H9 (cell line): ENCODE measurements around the gene SIDT2. TPM values are rescaled to one million over a fixed set of nuclear protein-coding genes. Genes with fewer than 3 reads are reported as not detected.

Source experiments
- DNase-seq: peaks from one replicate; pipeline ENCODE4 v3.0.0-alpha.2; 2017
- H2AFZ ChIP-seq: one replicate; pipeline ENCODE4 v1.6.1; 2013; ENCODE audit warnings: mild to moderate bottlenecking, low read length, control low read depth, moderate library complexity
- H2AK5ac ChIP-seq: 2 replicates; pipeline ENCODE4 v1.6.1; 2013; ENCODE audit warnings: low read length, control low read depth, mixed read lengths; ENCODE audit not compliant: insufficient read length
- H2BK120ac ChIP-seq: one replicate; pipeline ENCODE4 v1.6.1; 2013; ENCODE audit warnings: low read depth, mild to moderate bottlenecking, low read length, control low read depth, inconsistent platforms; ENCODE audit not compliant: poor library complexity, severe bottlenecking
- H2BK12ac ChIP-seq: 2 replicates; pipeline ENCODE4 v1.6.1; 2013; ENCODE audit warnings: low read length, control low read depth, mixed read lengths, low read depth; ENCODE audit not compliant: insufficient read length
- H2BK15ac ChIP-seq: 2 replicates; pipeline ENCODE4 v1.6.1; 2013; ENCODE audit warnings: low read depth, low read length, control low read depth
- H2BK20ac ChIP-seq: one replicate; pipeline ENCODE4 v1.6.1; 2013; ENCODE audit warnings: low read depth, mild to moderate bottlenecking, low read length, control low read depth, inconsistent platforms; ENCODE audit not compliant: poor library complexity, severe bottlenecking
- H2BK5ac ChIP-seq: 2 replicates; pipeline ENCODE4 v1.6.1; 2013; ENCODE audit warnings: low read length, control low read depth, mixed read lengths; ENCODE audit not compliant: insufficient read length
- H3K14ac ChIP-seq: 2 replicates; pipeline ENCODE4 v1.6.1; 2013; ENCODE audit warnings: low read length, control low read depth; ENCODE audit not compliant: insufficient read depth
- H3K18ac ChIP-seq: 2 replicates; pipeline ENCODE4 v1.6.1; 2013; ENCODE audit warnings: low read depth, mild to moderate bottlenecking, mixed read lengths, low read length, control low read depth; ENCODE audit not compliant: insufficient read length
- H3K23ac ChIP-seq: 2 replicates; pipeline ENCODE4 v1.6.1; 2013; ENCODE audit warnings: low read length, control low read depth, mixed read lengths, low read depth; ENCODE audit not compliant: insufficient read length
- H3K23me2 ChIP-seq: 2 replicates; pipeline ENCODE4 v1.6.1; 2013; ENCODE audit warnings: low read depth, mild to moderate bottlenecking, mixed read lengths, low read length, control low read depth; ENCODE audit not compliant: insufficient read length, poor library complexity, severe bottlenecking
- H3K27ac ChIP-seq: 2 replicates; pipeline ENCODE4 v1.5.1; 2013; ENCODE audit warnings: low read length, control low read depth, mixed read lengths, low read depth; ENCODE audit not compliant: insufficient read length
- H3K27me3 ChIP-seq: 2 replicates; pipeline ENCODE4 v1.6.1; 2013; ENCODE audit warnings: low read length, control low read depth, inconsistent platforms; ENCODE audit not compliant: insufficient read depth
- H3K4ac ChIP-seq: 2 replicates; pipeline ENCODE4 v1.6.1; 2013; ENCODE audit warnings: low read depth, mild to moderate bottlenecking, control low read depth, inconsistent platforms, low read length, moderate library complexity
- H3K4me1 ChIP-seq: 2 replicates; pipeline ENCODE4 v1.6.1; 2013; ENCODE audit warnings: low read length, control low read depth, inconsistent platforms; ENCODE audit not compliant: insufficient read depth
- H3K4me2 ChIP-seq: 2 replicates; pipeline ENCODE4 v1.6.1; 2013; ENCODE audit warnings: low read length, control low read depth, mixed read lengths; ENCODE audit not compliant: insufficient read length, insufficient read depth
- H3K56ac ChIP-seq: 2 replicates; pipeline ENCODE4 v1.6.1; 2013; ENCODE audit warnings: low read depth, mild to moderate bottlenecking, mixed read lengths, low read length, control low read depth; ENCODE audit not compliant: insufficient read length
- H3K79me1 ChIP-seq: 2 replicates; pipeline ENCODE4 v1.6.1; 2013; ENCODE audit warnings: low read depth, mild to moderate bottlenecking, moderate library complexity, low read length, control low read depth, inconsistent platforms; ENCODE audit not compliant: insufficient read depth, poor library complexity, severe bottlenecking
- H3K79me2 ChIP-seq: 2 replicates; pipeline ENCODE4 v1.6.1; 2013; ENCODE audit warnings: low read length, control low read depth, inconsistent platforms; ENCODE audit not compliant: insufficient read depth
- H3K9ac ChIP-seq: 2 replicates; pipeline ENCODE4 v1.6.1; 2013; ENCODE audit warnings: low read length, control low read depth, mixed read lengths; ENCODE audit not compliant: insufficient read length; ENCODE audit errors: extremely low read depth
- H3K9me3 ChIP-seq: one replicate; pipeline ENCODE4 v1.6.1; 2013; ENCODE audit warnings: low read depth, low read length, inconsistent platforms; ENCODE audit not compliant: control insufficient read depth
- H3T11ph ChIP-seq: one replicate; pipeline ENCODE4 v1.6.1; 2013; ENCODE audit warnings: mild to moderate bottlenecking, low read length, control low read depth, inconsistent platforms
- H4K20me1 ChIP-seq: one replicate; pipeline ENCODE4 v1.6.1; 2013; ENCODE audit not compliant: control insufficient read depth, insufficient read length, insufficient read depth
- H4K5ac ChIP-seq: 2 replicates; pipeline ENCODE4 v1.6.1; 2013; ENCODE audit warnings: low read depth, mild to moderate bottlenecking, mixed read lengths, low read length, control low read depth; ENCODE audit not compliant: insufficient read length
- H4K8ac ChIP-seq: replicated peaks from 2 replicates; pipeline ENCODE4 v1.6.1; 2013; ENCODE audit warnings: low read length, control low read depth, mixed read lengths, low read depth; ENCODE audit not compliant: insufficient read length
- H4K91ac ChIP-seq: 2 replicates; pipeline ENCODE4 v1.6.1; 2013; ENCODE audit warnings: low read depth, mild to moderate bottlenecking, moderate library complexity, mixed read lengths, low read length, control low read depth; ENCODE audit not compliant: insufficient read length
- H3K27ac Mint-ChIP-seq, 3 experiments: 2 replicates in 2 of 3; 3 replicates in 1 of 3; pipeline ENCODE4 v1.8.0; 2020 to 2021; ENCODE audit warnings: mixed read lengths in 3 of 3, mild to moderate bottlenecking in 1 of 3, moderate library complexity in 1 of 3
- H3K27me3 Mint-ChIP-seq: 2 replicates; pipeline ENCODE4 v1.8.0; 2021; ENCODE audit warnings: low read depth, mild to moderate bottlenecking, moderate library complexity, mixed read lengths
- H3K36me3 Mint-ChIP-seq, 3 experiments: 2 replicates in 2 of 3; 3 replicates in 1 of 3; pipeline ENCODE4 v1.8.0; 2020 to 2021; ENCODE audit warnings: low read depth in 3 of 3, mixed read lengths in 3 of 3; ENCODE audit not compliant: insufficient read depth in 1 of 3
- H3K4me1 Mint-ChIP-seq, 2 experiments: 2 replicates each; pipeline ENCODE4 v1.8.0; 2020; ENCODE audit warnings: mixed read lengths in 2 of 2
- H3K4me3 Mint-ChIP-seq, 2 experiments: 2 replicates in 1 of 2; 3 replicates in 1 of 2; pipeline ENCODE4 v1.8.0; 2020 to 2021; ENCODE audit warnings: mild to moderate bottlenecking in 2 of 2, mixed read lengths in 2 of 2, moderate library complexity in 1 of 2
- H3K9me3 Mint-ChIP-seq, 2 experiments: 2 replicates in 1 of 2; 3 replicates in 1 of 2; pipeline ENCODE4 v1.8.0; 2020; ENCODE audit warnings: mild to moderate bottlenecking in 2 of 2, mixed read lengths in 2 of 2, moderate library complexity in 1 of 2
- WGBS: extraction: QIAGEN DNeasy Blood & Tissue Kit; methylation state at CpG from one replicate; pipeline ENCODE4 v1.1.7; 2013; ENCODE audit warnings: missing lambda C conversion rate, low lambda C conversion rate, mixed read lengths; ENCODE audit not compliant: insufficient read length; ENCODE audit errors: extremely low coverage; 5-methylcytosine and 5-hydroxymethylcytosine counted together
- total RNA-seq: library from RNA; stranded (reverse); gene quantifications from 2 replicates; pipeline ENCODE4 v1.2.1, GENCODE V29; 2021
- TF ChIP-seq, protein P1 (sequence below): fragments of 200-600 bp; sonication (generic); conservative IDR thresholded peaks from 3 replicates; pipeline ENCODE4 v1.8.0; 2021; ENCODE audit warnings: antibody characterized with exemption, mild to moderate bottlenecking

Gene SIDT2
- total RNA-seq, 1 experiment from 2014 or later: 18.3 TPM

DNA sequence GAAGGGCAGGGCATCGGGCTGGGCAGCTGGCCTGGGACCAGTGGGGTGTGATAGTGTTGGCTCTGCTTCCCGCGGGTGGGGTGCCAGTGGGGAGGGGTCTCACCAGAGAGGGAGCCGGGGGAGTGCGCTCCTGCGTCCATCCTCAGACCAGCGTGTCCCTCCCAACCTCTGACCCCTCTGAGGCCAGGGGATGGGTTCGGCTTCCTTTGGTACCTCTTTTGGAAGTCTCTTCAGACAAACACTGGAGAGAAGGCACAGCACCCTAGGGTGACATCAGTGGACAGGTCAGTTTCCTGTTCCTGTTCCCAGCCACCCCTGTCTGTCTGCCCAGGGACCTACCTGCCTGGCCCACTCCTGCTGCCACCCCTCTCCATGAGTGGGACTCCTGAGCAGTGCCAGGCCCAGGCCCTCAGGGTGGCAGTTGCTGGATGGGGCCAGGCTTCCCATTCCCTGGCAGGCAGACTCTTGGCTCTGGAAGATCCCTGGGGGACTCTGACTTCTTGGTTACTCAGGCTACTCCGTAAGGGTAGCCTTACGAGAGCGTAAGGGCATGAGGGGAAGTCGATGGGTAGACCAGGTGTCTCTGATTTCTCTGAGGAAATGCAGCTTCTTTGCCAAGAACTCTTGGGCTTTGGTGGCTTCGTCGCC lies 23.2 kb downstream of the SIDT2 start:
- H4K8ac ChIP-seq: no peak overlapping the region
- H2BK120ac ChIP-seq: no peak overlapping the region
- no peak overlapping the region for H3K14ac ChIP-seq
- no peak for DNase-seq
- no peak overlapping the region for H2BK20ac ChIP-seq
- H3K9ac ChIP-seq: no peak overlapping the region
- peak overlapping the region; percentile 39 to 61 (median 48); a peak in 3 of 7 replicates for H3K27ac Mint-ChIP-seq
- no peak overlapping the region for H3K18ac ChIP-seq
- H2BK15ac ChIP-seq: no peak overlapping the region
- no peaks in the 10 kb centered on the region for H3K79me1 ChIP-seq
- H3K36me3 Mint-ChIP-seq: peaks cover 13 to 32% (median 29%) of the 10 kb centered on the region in 3 experiments; a peak in 6 of 7 replicates
- no peaks in the 10 kb centered on the region for H4K20me1 ChIP-seq
- H3T11ph ChIP-seq: no peak overlapping the region
- no peaks in the 10 kb centered on the region for H3K9me3 ChIP-seq
- no peaks in the 10 kb centered on the region for H3K27me3 ChIP-seq
- no peak overlapping the region for H2AK5ac ChIP-seq
- H3K4me3 Mint-ChIP-seq: no peak overlapping the region
- no peak overlapping the region for H3K23ac ChIP-seq
- no peak overlapping the region for H3K56ac ChIP-seq
- no peak overlapping the region for H3K4me2 ChIP-seq
- H3K4me1 Mint-ChIP-seq: peaks cover 35 to 40% of the 10 kb centered on the region in 2 experiments
- no peak overlapping the region for H2AFZ ChIP-seq
- H3K27ac ChIP-seq: no peak overlapping the region
- H3K23me2 ChIP-seq: peaks cover 8% of the 10 kb centered on the region
- H3K4ac ChIP-seq: no peak overlapping the region
- no peak overlapping the region for H2BK5ac ChIP-seq
- H4K91ac ChIP-seq: no peak overlapping the region
- TF ChIP-seq, protein P1, sequence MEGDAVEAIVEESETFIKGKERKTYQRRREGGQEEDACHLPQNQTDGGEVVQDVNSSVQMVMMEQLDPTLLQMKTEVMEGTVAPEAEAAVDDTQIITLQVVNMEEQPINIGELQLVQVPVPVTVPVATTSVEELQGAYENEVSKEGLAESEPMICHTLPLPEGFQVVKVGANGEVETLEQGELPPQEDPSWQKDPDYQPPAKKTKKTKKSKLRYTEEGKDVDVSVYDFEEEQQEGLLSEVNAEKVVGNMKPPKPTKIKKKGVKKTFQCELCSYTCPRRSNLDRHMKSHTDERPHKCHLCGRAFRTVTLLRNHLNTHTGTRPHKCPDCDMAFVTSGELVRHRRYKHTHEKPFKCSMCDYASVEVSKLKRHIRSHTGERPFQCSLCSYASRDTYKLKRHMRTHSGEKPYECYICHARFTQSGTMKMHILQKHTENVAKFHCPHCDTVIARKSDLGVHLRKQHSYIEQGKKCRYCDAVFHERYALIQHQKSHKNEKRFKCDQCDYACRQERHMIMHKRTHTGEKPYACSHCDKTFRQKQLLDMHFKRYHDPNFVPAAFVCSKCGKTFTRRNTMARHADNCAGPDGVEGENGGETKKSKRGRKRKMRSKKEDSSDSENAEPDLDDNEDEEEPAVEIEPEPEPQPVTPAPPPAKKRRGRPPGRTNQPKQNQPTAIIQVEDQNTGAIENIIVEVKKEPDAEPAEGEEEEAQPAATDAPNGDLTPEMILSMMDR: no peak
- H4K5ac ChIP-seq: no peak overlapping the region
- H2BK12ac ChIP-seq: no peak overlapping the region
- H3K27me3 Mint-ChIP-seq: no peaks in the 10 kb centered on the region
- H3K79me2 ChIP-seq: peaks cover 3% of the 10 kb centered on the region; the same call in 1 of the 2 replicates
- WGBS: no CpG with 5 or more reads among the region's 14 CpGs
- peaks cover 0 to 3% of the 10 kb centered on the region in 2 experiments; a peak in 1 of 5 replicates for H3K9me3 Mint-ChIP-seq
- H3K4me1 ChIP-seq: no peaks in the 10 kb centered on the region
